GM19463 (cell line): ENCODE measurements around the gene B3GNT3.
A peak's percentile ranks its signal among the peaks of the same experiment; 100 is the strongest.
"Not testable (repeated sequence)": the region's sequence is repeated elsewhere in the genome, so short reads cannot be mapped to it uniquely, and the experiment has no call there.

ENCODE experiments used
- ATAC-seq: cut with Tn5 transposase; IDR thresholded peaks from one replicate; pipeline ENCODE4 v1.9.1; 2021; ENCODE audit warnings: mild to moderate bottlenecking, moderate library complexity; ENCODE audit not compliant: unreplicated experiment

The B3GNT3 gene

GRCh38 chr19:17766543-17767131 is 28.3 kb upstream of the B3GNT3 start:
- ATAC-seq = no peak

DNA sequence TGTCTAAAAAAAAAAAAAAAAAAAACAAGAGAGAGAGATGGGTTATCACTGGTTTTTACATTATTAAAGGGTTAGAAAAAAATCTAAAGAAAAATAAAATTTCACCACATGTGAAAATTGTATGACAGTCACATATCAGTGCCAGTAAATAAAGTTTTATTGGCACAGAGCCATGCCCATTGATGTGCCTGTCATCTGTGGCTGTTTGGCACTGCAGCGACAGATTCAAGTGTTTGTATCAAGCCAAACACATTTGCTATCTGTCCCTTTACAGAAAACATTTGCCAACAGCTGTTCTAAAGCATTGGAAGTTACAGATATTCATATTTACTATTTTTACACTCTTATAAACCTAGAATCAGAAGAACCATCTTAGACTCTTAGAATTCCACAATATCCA is 27.4 kb upstream of the B3GNT3 start:
- ATAC-seq = no peak

DNA sequence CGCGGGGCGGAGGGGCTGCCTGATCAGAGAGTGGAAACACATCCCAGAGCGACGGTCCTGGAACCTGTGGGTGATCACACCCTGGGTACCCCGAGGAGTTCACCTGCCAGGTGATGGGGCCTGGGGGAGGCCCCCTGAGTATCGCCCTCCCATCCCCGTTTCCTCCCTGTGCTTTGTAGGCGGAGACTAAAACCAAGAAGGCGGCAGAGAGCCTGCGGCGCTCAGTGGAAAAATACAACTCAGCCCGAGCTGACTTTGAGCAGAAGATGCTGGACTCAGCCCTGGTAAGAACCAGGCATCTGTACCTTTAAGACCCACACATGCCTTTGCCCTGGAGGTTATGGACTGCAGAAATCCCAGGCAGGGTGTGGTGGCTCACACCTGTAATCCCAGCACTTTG is 24.3 kb upstream of the B3GNT3 start:
- ATAC-seq = no peak

- ATAC-seq = no peak
These were observed 22.8 kb upstream of the B3GNT3 start for GRCh38 chr19:17772172-17772571.

- no peak for ATAC-seq
These were observed 19.6 kb upstream of the B3GNT3 start for GRCh38 chr19:17775245-17775927.

DNA sequence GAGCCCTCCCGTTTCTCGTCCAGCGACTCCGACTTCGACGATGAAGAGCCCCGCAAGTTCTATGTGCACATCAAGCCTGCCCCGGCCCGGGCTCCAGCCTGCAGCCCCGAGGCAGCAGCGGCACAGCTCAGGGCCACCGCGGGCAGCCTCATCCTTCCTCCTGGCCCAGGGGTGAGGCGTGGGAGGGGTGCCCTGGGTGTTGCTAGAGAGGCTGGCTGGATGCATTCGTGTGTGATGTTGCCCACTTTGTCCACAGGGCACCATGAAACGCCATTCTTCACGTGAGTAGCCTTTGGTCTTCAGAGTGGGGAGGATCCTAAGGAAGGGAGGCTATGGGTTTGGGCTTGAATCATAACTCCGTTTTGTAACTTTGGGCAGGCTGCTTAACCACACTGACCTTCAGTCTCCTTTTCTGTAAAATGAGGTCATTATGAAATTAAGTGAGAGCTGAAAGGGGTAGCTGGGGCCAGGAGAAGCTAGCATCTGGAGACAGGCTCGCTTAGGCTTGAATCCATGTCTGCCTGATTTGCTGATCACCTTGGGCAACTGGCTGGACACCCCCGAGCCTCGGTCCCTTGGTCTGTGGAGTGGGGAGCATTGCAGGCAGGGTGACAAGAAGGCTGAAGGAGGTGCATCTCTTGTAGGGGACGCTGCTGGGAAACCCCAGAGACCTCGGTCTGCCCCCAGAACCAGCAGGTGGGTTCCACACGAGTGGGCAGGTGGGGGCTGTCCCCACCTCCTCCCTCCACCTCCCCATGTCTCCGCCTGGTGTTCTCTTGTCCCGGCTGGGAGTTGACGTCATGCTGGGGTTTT is 18.7 kb upstream of the B3GNT3 start:
- peak; percentile 73 for ATAC-seq

DNA sequence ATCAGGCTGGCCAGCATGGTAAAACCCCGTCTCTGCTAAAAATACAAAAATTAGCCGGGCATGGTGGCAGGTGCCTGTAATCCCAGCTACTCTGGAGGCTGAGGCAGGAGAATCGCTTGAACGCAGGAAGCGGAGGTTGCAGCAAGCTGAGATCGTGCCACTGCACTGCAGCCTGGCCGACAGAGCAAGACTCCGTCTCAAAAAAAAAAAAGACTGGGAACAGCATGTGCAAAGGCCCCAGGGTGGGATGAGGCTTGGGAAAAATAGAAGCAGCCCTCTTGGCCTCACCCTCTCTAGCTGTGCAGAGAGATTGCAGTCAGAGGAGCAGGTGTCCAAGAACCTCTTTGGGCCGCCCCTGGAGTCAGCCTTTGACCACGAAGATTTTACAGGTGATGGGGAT is 17.1 kb upstream of the B3GNT3 start:
- not testable (repeated sequence) for ATAC-seq

DNA sequence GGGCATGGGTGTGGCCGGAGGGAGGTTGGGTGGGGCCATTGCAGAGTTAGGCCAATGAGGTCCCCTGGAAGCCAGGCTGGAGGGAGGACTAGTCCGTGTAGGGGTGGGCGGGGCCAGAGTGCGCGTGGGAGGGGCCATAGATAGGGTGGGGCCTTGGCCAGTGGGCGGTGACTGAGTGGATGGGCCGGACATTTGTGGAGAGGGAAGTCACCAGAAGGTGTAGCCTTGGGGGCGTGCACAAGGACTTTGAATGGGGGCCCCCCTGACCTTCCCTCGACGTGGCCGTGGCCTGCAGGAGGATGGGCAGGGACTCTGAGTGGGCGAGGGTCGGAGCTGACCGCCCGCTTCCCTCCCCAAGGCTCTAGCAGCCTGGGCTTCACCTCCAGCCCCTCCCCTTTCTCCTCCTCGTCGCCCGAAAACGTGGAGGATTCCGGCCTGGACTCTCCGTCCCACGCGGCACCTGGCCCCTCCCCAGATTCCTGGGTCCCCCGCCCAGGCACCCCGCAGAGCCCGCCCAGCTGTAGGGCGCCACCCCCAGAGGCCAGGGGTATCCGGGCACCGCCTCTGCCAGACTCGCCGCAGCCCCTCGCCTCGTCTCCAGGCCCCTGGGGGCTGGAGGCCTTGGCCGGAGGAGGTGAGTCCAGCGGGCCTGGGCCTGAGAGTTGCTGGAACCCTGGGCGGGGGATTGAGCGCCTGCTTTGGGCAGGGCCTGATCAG is 16.5 kb upstream of the B3GNT3 start:
- ATAC-seq = no peak

GRCh38 chr19:17778968-17779929 is 15.7 kb upstream of the B3GNT3 start:
- ATAC-seq = no peak

- ATAC-seq = no peak
These were observed 14.2 kb upstream of the B3GNT3 start for GRCh38 chr19:17780781-17781180.

DNA sequence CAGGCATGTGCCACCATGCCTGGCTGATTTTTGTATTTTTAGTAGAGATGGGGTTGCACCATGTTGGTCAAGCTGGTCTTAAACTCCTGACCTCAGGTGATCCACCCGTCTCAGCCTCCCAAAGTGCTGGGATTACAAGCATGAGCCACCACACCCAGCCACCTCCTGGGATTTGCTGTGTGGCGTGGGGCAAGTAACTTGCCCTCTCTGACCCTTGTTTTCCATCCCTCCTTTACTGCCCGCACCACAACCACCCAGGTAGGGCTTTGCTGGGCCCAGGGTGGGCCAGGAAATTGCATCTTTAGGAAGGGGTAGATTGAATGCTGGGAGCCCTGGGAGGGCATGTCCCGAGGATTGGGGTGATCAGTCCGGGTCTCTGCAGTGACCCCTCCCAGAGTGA is 11.2 kb upstream of the B3GNT3 start:
- ATAC-seq = not testable (repeated sequence)

GRCh38 chr19:17784201-17785008 is 10.5 kb upstream of the B3GNT3 start:
- ATAC-seq = no peak

GRCh38 chr19:17787274-17787913 is 7.5 kb upstream of the B3GNT3 start:
- ATAC-seq = no peak

DNA sequence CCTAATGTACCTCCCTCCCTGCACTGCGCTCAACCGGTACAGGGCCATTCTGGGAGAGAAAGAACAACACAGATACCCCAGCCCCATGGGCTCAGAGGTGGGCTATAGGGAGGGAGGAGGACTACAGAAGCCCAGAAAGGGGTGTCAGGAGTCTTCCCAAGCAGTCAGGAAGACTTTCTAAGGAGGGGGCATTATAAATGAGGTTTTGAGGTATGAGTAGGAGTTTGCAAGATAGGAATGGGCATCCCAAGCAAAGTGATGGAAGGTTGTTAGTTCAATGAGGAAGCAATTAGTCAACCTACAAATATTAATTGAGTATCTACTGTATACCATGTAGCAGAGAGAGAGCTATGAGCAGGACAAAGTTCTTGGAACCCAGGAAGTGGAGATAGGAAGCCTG is 6.3 kb upstream of the B3GNT3 start:
- ATAC-seq = no peak

GRCh38 chr19:17790059-17790780 is 4.7 kb upstream of the B3GNT3 start:
- no peak for ATAC-seq

- ATAC-seq = no peak
These were observed 567 bp upstream of the B3GNT3 start for GRCh38 chr19:17794412-17794730.

- ATAC-seq = no peak
These were observed 538 bp downstream of the B3GNT3 start for GRCh38 chr19:17795495-17795856.

DNA sequence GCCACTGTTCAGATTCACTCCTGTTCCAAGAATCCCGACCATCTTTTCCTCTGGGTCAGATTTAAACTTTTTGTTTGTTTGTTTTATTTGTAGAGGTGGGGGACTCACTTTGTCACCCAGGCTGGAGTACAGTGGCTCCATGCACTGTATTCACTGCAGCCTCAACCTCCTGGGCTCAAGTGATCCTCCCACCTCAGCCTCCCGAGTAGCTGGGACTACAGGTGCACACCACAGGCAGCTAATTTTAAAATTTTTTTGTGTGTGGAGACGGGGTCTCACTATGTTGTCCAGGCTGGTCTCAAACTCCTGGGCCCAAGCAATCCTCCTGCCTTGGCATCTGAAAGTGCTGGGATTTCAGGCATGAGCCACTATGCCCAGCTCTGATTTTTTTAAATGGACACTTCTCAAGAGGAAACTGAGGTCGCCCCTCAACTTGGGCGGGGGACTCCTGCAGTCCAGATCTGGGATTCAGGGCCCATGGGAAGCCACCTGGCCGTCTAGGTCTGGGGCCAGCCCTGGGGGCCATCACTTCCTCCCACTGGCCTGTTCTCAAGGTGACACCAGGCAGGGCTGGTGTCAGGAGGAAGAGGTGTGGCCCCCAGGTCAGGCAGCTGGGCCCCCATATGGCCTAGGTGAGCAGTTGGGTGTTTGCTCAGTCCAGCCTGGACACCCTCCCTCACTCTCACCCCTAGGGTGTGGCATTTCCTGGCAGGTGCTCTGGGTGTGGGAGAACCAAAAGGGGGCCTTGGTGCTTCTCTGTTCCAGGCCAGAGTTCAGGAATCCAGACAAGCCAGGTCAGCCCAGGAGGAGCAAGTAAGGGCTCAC is 1.3 kb downstream of the B3GNT3 start:
- ATAC-seq = no peak
